GM12891 (cell line): ENCODE measurements around the gene ASPA. TPM values are rescaled to one million over a fixed set of nuclear protein-coding genes. Genes with fewer than 3 reads are reported as not detected.
"Not testable (repeated sequence)": the region's sequence is repeated elsewhere in the genome, so short reads cannot be mapped to it uniquely, and the experiment has no call there.

Experiments used
- DNase-seq: peaks from one replicate; pipeline ENCODE4 v3.0.0; 2011; ENCODE audit warnings: low spot score; ENCODE audit not compliant: insufficient read length
- FAIRE-seq: peaks from 2 replicates; lab custom pipeline; 2011; peaks lifted over from hg19 to GRCh38; lab: Jason Lieb, UNC
- PAX5 ChIP-seq: IDR thresholded peaks from 2 replicates; pipeline ENCODE4 v1.6.1; 2011; ENCODE audit warnings: low read length, moderate library complexity, mild to moderate bottlenecking; ENCODE audit not compliant: insufficient read depth, severe bottlenecking
- POLR2A ChIP-seq: IDR thresholded peaks from 2 replicates; pipeline ENCODE4 v1.6.1; 2011; ENCODE audit warnings: low read depth, low read length, control low read depth
- POLR2AphosphoS5 ChIP-seq: IDR thresholded peaks from 2 replicates; pipeline ENCODE4 v1.6.1; 2011; ENCODE audit warnings: low read depth, low read length, control low read depth
- POU2F2 ChIP-seq: IDR thresholded peaks from 2 replicates; pipeline ENCODE4 v1.6.1; 2011; ENCODE audit warnings: low read depth, mild to moderate bottlenecking, control low read depth, low read length, moderate library complexity
- SPI1 ChIP-seq: IDR thresholded peaks from 2 replicates; pipeline ENCODE4 v1.6.1; 2011; ENCODE audit warnings: low read depth, low read length, control low read depth
- TAF1 ChIP-seq: IDR thresholded peaks from 2 replicates; pipeline ENCODE4 v1.6.1; 2011; ENCODE audit warnings: low read depth, low read length, control low read depth
- polyA plus RNA-seq: library from polyadenylated mRNA; unstranded; fragments of >200 nt; gene quantifications from one replicate; pipeline ENCODE4 v1.2.1, GENCODE V29; 2012; ENCODE audit warnings: low read depth, missing spikeins, inconsistent platforms; ENCODE audit not compliant: missing spikeins

ASPA gene
- polyA plus RNA-seq = 1.2 TPM

DNA sequence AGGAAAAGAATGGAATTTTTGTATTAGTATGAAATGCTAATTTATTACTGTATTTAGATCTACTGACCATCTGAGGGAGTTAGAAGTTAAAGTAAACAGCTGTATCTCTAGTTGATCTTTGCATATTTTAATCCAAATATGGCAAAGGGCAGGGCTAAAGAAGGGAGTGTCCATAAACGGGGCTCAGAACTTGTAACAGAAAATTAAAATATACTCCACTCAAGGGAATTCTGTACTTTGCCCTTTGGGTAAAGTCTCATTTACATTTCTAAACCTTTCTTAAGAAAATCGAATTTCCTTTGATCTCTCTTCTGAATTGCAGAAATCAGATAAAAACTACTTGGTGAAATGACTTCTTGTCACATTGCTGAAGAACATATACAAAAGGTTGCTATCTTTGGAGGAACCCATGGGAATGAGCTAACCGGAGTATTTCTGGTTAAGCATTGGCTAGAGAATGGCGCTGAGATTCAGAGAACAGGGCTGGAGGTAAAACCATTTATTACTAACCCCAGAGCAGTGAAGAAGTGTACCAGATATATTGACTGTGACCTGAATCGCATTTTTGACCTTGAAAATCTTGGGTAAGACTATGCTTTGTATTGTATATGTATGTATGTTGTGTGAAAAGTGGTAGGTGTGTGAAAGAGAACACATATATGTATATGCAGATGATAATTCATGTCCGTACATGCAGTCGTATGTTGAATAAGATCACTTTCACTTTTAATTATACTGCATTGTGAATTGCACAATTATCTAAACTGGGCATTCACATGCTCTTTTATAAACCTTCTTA is at the start of gene ASPA:
TSS of gene ASPA (plus strand) at position 186 of the 799 bp plus-strand sequence. CDS start at position 349, 163 bp downstream.
- DNase-seq (no peak), FAIRE-seq (peak; percentile 23)
- no peak for TF ChIP-seq SPI1
- TF ChIP-seq PAX5 = no peak
- no peak for TF ChIP-seq POLR2A
- TF ChIP-seq TAF1 = no peak
- no peak for TF ChIP-seq POU2F2
- no peak for TF ChIP-seq POLR2AphosphoS5

DNA sequence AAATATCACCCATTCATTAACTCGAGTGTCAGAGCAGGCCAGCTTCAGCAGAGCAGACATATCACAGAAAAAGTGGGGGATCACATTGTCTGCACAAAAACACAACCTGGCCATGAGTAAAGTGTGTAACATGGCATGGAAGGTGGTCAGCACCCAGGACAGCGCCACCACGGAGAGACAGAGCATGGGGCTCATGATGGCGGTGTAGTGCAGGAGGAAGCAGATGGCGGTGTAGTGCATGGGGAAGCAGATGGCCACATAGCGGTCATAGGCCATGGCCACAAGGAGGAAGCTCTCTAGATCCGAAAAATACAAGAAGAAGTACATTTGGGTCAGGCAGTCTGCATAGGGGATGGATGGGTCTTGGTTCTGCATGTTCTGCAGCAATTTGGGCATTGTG is 42.6 kb upstream of the ASPA start:
- peak; percentile 47 for FAIRE-seq
- DNase-seq = not testable (repeated sequence)

- no peak for TF ChIP-seq POLR2A
- no peak for TF ChIP-seq TAF1
- TF ChIP-seq POLR2AphosphoS5 = no peak
- TF ChIP-seq PAX5 = no peak
- TF ChIP-seq POU2F2 = no peak
- TF ChIP-seq SPI1 = no peak
- FAIRE-seq = no peak
- DNase-seq = no peak
Observed at GRCh38 chr17:3433741-3434140, 42.1 kb upstream of the ASPA start, which contains the start of gene OR1E2. Gene OR1E2 (minus strand): TSS chr17:3433841. CDS start chr17:3433841, 0 bp downstream.

DNA sequence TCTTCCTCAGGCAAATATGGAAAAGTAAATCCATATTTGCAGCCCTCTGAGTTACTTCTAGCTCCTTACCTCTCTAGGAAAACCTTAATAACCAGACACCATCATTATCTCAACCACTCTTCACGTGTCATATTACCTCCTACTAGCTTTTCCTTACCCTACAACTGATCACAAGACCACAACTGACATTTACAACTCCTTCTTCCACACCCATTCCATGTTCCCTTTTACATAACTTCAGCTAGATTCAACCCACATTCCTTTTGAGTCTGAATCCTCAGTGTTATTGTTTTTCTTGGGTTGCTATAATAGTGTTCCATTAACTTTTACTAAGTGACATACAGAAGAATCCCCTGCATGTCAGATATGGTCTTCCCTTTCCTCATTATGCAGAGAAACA is 37.4 kb upstream of the ASPA start:
- FAIRE-seq = no peak
- TF ChIP-seq POLR2AphosphoS5 (no peak), POLR2A (no peak), PAX5 (no peak), TAF1 (no peak), SPI1 (no peak), POU2F2 (no peak)
- no peak for DNase-seq

DNA sequence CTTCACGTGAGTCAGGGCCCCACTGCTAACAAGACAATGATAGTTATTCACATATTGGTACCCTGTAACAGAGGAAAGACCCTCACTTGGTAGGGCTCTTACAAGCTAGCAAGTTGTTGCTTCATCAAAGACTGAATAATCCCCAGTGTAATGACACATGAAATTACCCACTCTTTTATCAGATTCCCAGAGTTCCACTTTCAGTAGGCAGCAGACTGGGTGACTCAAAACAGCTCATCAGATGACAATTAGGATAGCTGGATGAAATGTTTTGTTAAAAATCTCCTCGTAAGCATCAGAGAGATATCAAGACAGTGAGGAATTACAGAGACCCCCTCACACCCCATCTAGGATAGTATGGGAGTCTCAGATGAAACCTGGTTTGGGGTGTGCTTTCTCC is 35.3 kb upstream of the ASPA start:
- no peak for TF ChIP-seq PAX5
- FAIRE-seq (no peak), DNase-seq (no peak)

GRCh38 chr17:3447625-3448024 is 28.2 kb upstream of the ASPA start:
- TF ChIP-seq POU2F2 = no peak
- no peak for TF ChIP-seq SPI1
- no peak for TF ChIP-seq TAF1
- TF ChIP-seq POLR2AphosphoS5 = no peak
- TF ChIP-seq POLR2A = no peak
- TF ChIP-seq PAX5 = no peak
- FAIRE-seq (peak; percentile 47), DNase-seq (no peak)

GRCh38 chr17:3448059-3448665 is 27.6 kb upstream of the ASPA start:
- TF ChIP-seq PAX5 (no peak), POU2F2 (no peak)
- DNase-seq (no peak), FAIRE-seq (no peak)

- DNase-seq, FAIRE-seq: not testable (repeated sequence)
Observed at GRCh38 chr17:3466355-3466754, 9.4 kb upstream of the ASPA start.

DNA sequence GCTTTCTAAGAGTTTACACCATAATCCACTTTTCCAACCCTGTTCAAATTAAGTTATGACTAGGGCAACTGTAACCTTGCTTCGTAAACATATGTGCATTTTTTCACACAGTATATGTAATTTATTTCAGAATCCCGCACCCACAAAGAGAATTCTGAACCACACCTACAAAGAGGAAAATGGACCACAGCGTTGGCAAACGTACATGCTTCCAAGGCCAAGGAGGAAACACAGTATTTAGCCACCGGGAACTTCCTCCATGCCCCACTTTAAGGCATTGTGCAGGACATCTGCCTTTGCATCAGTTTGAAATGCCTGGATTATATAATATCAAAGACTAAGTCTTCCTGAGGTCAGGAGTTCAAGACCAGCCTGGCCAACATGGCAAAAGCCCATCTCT is 6.3 kb upstream of the ASPA start:
- FAIRE-seq (no peak), DNase-seq (no peak)
- TF ChIP-seq POU2F2 (no peak), PAX5 (no peak), POLR2A (no peak), SPI1 (no peak), TAF1 (no peak), POLR2AphosphoS5 (no peak)

- TF ChIP-seq POLR2A (no peak), TAF1 (no peak), SPI1 (no peak), POLR2AphosphoS5 (no peak), PAX5 (no peak), POU2F2 (no peak)
- FAIRE-seq (no peak), DNase-seq (no peak)
Observed at GRCh38 chr17:3471599-3471998, 4.2 kb upstream of the ASPA start, which contains the start of gene SPATA22. Gene SPATA22 (minus strand): TSS chr17:3471819. CDS start chr17:3469325, 2,494 bp downstream.

DNA sequence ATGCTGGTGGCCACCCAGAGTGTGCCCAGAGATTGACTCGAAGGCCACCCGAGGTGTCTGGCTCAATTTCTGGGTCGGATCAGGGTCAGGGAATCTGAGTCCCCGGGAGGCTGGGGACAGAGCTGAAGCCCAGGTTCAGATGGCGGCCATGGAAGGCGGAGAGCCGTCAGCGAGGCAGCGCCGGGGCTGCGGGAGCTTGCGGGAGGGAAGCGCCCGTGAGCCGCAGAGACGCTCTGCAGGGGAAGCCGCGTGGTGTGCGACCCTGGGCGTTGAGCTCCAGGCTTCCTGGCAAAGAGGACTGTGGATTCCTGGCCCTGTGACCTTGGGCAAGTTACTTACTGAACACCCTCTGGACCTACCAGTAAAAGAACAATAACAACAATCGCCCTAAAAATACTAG is 3.7 kb upstream of the ASPA start:
- FAIRE-seq = no peak
- TF ChIP-seq POLR2AphosphoS5 = no peak
- no peak for TF ChIP-seq POU2F2
- TF ChIP-seq POLR2A = no peak
- no peak for TF ChIP-seq SPI1
- no peak for TF ChIP-seq PAX5
- no peak for TF ChIP-seq TAF1
- DNase-seq = no peak
